ENCODE data around the gene LYPD3. TPM values are rescaled to one million over a fixed set of nuclear protein-coding genes. Genes with fewer than 3 reads are reported as not detected.
"Not testable (repeated sequence)": the region's sequence is repeated elsewhere in the genome, so short reads cannot be mapped to it uniquely, and the experiment has no call there.

Gene LYPD3
- total RNA-seq, 3 donors from 2014 or later, result 1.5 to 3.1 (median 2.2) TPM

DNA sequence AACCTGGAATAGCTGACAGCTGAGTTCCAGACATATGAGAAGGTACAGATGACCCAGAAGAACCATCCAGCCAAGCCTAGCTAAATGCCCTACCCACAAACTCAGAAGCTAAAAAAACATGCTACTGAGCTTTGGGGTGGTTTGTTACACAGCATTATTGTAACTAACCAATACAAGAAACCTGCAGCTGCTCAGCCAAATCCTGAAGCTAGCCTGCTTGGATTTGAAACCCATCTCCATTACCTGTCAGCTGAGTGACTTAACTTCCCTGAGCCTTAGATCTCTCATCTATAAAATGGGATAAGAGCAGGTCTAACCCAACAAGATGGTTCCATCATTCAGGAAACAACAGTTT lies 25.7 kb downstream of the LYPD3 start:
- Mint-ChIP-seq H3K4me3 (no peak overlapping the region), H3K27me3 (ENCODE audit: low read depth) (no peaks in the 10 kb centered on the region), H3K4me1 (ENCODE audit: low read depth) (peaks cover 46% of the 10 kb centered on the region), H3K36me3 (ENCODE audit: insufficient read depth) (no peaks in the 10 kb centered on the region), H3K9me3 (no peaks in the 10 kb centered on the region)
- ATAC-seq (no peak), DNase-seq (no peak)

DNA sequence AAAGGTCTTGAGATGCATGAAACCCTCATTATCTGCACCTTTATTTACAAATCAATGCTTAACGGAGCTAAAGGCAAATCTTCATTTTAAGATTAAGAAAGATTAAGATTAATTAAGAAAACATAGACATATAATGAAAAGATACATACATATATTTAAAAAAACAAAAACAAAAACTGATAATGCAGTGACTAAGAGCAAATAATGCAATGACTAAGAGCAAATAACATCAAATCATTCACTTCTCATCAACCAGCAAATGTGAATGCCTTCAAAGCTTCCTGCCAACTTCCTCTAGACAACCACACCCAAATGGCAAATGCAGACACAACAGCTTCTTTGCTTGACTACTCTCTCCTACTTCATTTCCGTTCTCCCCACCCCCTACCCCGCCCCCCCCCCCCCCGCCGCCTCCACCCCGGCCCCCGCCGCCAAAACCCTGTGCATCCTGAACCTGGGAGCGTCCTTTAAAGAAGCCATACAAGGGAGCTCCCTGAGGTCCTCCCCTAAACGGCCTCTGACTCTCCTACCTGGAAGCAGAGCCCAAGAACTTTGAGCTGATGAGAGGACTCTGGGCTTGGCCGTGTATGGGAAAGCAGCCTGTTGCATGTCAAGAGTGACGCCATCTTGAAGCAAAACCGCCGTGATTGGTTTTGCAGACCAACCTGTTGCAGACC lies 26.2 kb downstream of the LYPD3 start:
- H3K4me3 Mint-ChIP-seq, result peak overlapping the region; percentile 4
- H3K36me3 Mint-ChIP-seq (ENCODE audit: insufficient read depth), result no peaks in the 10 kb centered on the region
- no peaks in the 10 kb centered on the region for H3K27me3 Mint-ChIP-seq (ENCODE audit: low read depth)
- no peaks in the 10 kb centered on the region for H3K9me3 Mint-ChIP-seq
- H3K4me1 Mint-ChIP-seq (ENCODE audit: low read depth), result peaks cover 46% of the 10 kb centered on the region
- DNase-seq, result peak; percentile 27
- peak; percentile 53 to 83 for ATAC-seq

DNA sequence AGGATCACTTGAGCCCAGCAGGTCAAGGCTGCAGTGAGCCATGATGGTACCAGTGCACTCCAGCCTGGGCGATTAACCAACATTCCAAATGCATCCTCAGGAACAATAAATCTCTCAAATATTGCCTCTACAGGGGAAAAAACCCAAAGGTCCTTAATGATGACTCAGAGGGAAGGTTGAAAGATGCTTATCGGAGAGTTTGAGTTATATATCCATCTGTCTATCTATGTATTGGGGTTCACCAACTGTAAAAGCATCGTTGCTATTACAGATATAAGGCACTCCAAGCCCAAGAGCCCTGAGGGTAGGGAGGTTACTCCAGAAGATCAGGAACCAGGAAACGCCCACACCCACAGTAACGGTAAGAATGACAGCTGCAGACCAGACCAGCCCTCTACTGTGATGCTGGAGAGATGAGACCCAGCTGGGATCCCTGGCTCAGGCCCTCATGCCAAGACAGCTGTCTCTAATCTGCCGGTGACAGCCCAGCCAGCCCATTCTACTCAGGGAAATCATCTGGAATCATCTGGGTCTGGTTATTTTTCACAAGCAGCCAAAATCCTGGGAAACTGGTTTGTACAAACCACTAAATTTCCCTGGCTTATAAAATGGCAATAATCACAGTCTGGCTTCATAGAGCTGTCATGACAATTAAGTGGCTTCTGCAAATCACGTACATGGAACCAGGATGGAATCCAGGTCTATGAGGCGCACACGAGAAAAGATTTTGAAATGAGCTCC lies 26.9 kb downstream of the LYPD3 start:
- Mint-ChIP-seq H3K9me3 (no peaks in the 10 kb centered on the region), H3K4me1 (ENCODE audit: low read depth) (peaks cover 44% of the 10 kb centered on the region), H3K4me3 (peak overlapping the region; percentile 4), H3K27me3 (ENCODE audit: low read depth) (no peaks in the 10 kb centered on the region), H3K36me3 (ENCODE audit: insufficient read depth) (no peaks in the 10 kb centered on the region)
- ATAC-seq (peak in 1 of 2 donors; percentile 38), DNase-seq (no peak)

DNA sequence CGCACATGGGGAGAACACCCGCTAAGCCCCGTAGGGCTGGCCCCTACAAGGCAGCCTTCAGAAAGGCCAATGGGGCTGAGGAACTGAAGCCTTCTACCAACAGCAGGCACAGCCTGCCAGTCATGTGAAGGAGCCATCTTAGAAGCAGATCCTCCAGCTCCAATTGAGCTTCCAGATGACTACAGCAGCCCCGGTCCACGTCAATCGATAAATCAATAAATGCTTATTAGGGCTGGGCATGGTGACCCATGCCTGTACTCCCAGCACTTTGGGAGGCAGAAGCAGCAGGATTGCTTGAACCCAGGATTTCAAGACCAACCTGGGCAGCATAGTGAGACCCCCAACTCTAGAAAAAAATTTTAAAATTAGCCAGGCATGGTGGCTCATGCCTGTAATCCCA lies 27.7 kb downstream of the LYPD3 start:
- DNase-seq, result no peak
- no peak for ATAC-seq
- Mint-ChIP-seq H3K4me1 (ENCODE audit: low read depth) (peaks cover 50% of the 10 kb centered on the region), H3K27me3 (ENCODE audit: low read depth) (no peaks in the 10 kb centered on the region), H3K9me3 (no peaks in the 10 kb centered on the region), H3K4me3 (no peak overlapping the region), H3K36me3 (ENCODE audit: insufficient read depth) (no peaks in the 10 kb centered on the region)

DNA sequence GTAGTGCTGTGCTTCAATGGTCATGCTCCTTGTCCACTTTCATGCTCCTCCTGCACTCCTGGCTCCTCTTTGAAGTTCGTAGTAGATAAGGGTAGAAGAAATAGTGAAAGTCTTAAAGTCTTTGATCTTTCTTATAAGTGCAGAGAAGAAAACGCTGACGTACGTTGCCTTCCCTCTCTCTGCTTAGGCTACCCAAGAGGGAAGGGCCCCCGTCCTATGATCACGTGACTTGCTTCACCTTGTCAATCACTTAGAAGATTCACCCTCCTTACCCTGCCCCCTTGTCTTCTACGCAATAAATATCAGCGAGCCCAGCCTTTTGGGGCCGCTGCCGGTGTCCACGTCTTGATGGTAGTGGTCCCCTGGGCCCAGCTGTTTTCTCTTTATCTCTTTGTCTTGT lies 28.1 kb downstream of the LYPD3 start:
- not testable (repeated sequence) for H3K27me3 Mint-ChIP-seq (ENCODE audit: low read depth); H3K36me3 Mint-ChIP-seq (ENCODE audit: insufficient read depth); ATAC-seq; H3K4me3 Mint-ChIP-seq; DNase-seq; H3K9me3 Mint-ChIP-seq
- H3K4me1 Mint-ChIP-seq (ENCODE audit: low read depth), result peaks cover 51% of the 10 kb centered on the region

DNA sequence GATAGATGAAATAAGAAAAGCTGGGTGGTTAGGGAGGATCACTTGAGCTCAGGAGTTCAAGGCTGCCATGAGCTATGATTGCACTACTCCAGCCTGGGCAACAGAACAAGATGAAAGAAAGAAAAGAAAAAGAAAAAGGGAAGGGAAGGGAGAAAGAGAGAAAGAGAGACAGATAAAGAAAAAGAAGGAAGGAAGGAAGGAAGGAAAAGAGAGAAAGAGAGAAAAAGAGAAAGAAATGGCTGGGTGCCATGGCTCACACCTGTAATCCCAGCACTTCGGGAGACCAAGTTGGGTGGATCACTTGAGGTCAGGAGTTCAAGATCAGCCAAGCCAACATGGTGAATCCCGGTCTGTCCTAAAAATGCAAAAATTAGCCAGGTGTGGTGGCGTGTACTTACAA lies 29.6 kb downstream of the LYPD3 start:
- ATAC-seq (no peak), DNase-seq (no peak)
- Mint-ChIP-seq H3K4me1 (ENCODE audit: low read depth) (peaks cover 51% of the 10 kb centered on the region), H3K9me3 (no peaks in the 10 kb centered on the region), H3K36me3 (ENCODE audit: insufficient read depth) (no peaks in the 10 kb centered on the region), H3K4me3 (no peak overlapping the region), H3K27me3 (ENCODE audit: low read depth) (no peaks in the 10 kb centered on the region)

DNA sequence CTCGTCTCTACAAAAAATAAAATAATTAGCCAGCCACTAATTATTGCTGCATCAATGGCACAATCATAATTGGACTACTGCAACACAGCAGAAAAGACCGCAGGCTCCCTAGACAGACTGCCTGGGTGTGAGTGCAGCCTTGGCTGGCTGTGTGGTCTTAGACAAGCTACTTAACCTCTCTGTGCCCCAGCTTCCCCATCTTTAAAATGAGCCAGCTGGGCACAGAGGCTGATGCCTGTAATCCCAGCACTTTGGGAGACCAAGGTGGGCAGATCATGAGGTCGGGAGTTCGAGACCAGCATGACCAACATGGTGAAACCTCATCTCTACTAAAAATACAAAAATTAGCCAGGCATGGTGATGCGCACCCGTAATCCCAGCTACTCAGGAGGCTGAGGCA lies 31.7 kb downstream of the LYPD3 start:
- ATAC-seq (no peak), DNase-seq (no peak)
- Mint-ChIP-seq H3K27me3 (ENCODE audit: low read depth) (no peaks in the 10 kb centered on the region), H3K36me3 (ENCODE audit: insufficient read depth) (no peaks in the 10 kb centered on the region), H3K4me1 (ENCODE audit: low read depth) (peaks cover 34% of the 10 kb centered on the region), H3K9me3 (no peaks in the 10 kb centered on the region), H3K4me3 (no peak overlapping the region)

DNA sequence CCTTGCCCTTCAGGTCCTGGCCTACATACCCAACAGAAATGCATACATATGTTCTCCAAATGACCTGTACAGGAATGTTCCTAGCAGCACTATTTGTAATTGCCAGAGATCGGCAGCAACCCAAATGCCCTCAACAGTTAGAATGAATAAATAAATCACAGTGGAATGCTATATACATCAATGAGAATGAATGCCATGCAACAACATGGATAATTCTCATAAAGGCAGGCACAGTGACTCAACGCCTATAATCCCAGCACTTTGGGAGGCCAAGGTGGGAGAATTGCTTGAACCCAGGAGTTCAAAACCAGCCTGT lies 32.1 kb downstream of the LYPD3 start:
- Mint-ChIP-seq H3K9me3 (no peaks in the 10 kb centered on the region), H3K36me3 (ENCODE audit: insufficient read depth) (no peaks in the 10 kb centered on the region), H3K4me1 (ENCODE audit: low read depth) (peaks cover 30% of the 10 kb centered on the region), H3K27me3 (ENCODE audit: low read depth) (no peaks in the 10 kb centered on the region), H3K4me3 (no peak overlapping the region)
- DNase-seq (no peak), ATAC-seq (no peak)

DNA sequence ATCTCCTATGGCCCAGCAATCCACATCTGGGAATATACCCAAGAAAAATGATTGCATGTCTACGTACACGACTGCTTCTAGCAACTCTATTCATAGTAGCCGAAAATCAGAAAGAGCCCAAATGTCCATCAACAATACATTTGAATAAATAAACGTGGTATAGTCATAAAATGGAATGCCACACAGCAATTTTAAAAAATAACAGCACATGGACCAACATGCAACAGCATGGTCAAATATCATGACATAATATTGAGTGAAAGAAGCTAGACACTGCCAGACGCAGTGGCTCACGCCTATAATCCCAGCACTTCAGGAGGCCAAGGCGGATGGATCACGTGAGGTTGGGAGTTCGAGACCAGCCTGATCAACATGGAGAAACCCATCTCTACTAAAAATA lies 34.4 kb downstream of the LYPD3 start:
- H3K4me1 Mint-ChIP-seq (ENCODE audit: low read depth), result peaks cover 10% of the 10 kb centered on the region
- no peak overlapping the region for H3K4me3 Mint-ChIP-seq
- no peak for ATAC-seq
- no peaks in the 10 kb centered on the region for H3K27me3 Mint-ChIP-seq (ENCODE audit: low read depth)
- no peaks in the 10 kb centered on the region for H3K36me3 Mint-ChIP-seq (ENCODE audit: insufficient read depth)
- no peak for DNase-seq
- no peaks in the 10 kb centered on the region for H3K9me3 Mint-ChIP-seq

DNA sequence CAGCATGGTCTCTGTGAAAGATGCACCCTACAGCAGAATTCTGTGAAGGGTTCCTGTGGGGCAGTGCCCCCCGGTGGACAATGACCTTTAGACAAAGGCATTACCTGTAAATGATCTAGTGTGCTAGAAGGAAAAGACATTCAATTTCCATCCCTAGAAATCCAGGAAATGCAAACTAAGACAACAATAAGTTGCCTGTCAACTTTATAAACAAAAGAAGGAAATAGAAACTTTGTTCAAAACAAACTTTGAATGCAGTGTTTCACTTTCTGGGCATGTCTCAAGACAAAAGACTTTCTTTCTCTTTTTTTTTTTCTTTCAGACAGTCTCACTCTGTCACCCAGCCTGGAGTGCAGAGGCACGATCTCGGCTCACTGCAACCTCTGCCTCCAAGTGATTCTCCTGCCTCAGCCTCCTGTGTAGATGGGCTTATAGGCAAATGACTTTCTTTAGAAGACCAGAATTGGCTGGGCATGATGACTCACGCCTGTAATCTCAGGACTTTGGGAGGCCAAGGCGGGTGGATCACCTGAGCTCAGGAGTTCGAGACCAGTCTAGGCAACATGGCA lies 35.2 kb downstream of the LYPD3 start:
- H3K27me3 Mint-ChIP-seq (ENCODE audit: low read depth), result no peaks in the 10 kb centered on the region
- DNase-seq (no peak), ATAC-seq (no peak)
- no peak overlapping the region for H3K4me3 Mint-ChIP-seq
- H3K4me1 Mint-ChIP-seq (ENCODE audit: low read depth), result peaks cover 11% of the 10 kb centered on the region
- no peaks in the 10 kb centered on the region for H3K36me3 Mint-ChIP-seq (ENCODE audit: insufficient read depth)
- no peaks in the 10 kb centered on the region for H3K9me3 Mint-ChIP-seq

DNA sequence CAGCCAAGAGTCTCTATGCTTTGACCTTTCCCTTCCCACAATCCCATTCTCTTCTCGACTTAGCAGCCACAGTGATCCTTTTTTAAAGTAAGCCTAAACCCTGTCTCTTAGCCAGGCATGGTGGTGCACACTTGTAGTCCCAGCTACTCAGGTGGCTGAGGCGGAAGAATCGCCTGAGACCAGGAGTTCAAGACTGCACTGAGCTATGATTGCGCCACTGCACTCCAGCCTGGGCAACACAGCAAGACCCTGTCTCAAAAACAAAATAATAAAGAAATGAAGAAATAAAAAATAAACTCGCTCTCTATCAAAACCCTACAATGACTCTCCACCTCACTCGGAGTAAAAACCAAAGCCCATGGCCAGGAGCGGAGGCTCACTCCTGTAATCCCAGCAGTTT lies 36.0 kb downstream of the LYPD3 start:
- Mint-ChIP-seq H3K4me3 (no peak overlapping the region), H3K27me3 (ENCODE audit: low read depth) (no peaks in the 10 kb centered on the region), H3K9me3 (no peaks in the 10 kb centered on the region), H3K36me3 (ENCODE audit: insufficient read depth) (no peaks in the 10 kb centered on the region), H3K4me1 (ENCODE audit: low read depth) (peaks cover 10% of the 10 kb centered on the region)
- DNase-seq (no peak), ATAC-seq (no peak)

DNA sequence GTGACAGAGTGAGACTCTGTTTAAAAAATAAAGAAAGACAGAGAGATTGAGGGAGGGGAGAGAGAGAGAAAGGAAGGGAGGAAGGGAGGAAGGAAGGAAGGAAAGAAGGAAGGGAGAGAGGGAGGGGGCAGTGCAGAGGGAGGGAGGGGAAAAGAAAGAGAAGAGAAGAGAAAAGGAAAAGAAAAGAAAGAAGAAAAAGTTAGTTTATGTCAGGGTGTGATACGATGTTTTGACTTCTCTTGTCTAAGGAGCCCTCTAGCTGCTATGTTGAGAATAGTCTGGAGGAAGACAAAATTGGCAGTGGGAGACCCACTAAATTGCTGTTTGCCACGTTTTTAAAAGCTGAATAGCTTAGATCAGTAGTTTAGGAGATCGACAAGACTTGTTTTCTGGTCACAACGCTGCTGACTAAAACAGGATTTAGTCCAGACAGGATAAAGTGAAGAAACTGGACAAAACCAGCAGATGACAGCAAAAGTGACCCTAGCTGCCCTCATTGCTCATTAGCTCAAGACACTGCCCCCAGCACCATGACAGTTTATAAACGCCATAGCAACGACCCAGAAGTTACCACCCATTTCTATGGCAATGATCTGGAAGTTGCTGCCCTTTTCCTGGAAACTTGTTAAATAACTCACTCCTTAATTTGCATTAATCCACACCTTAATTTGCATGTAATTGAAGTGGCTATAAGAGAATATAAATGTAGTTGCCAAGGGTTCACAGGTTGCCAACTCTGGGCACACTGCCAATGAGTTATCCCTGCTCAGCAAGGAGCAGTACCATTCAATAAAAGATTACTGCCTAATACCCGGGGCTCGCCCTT lies 39.6 kb downstream of the LYPD3 start:
- H3K4me3 Mint-ChIP-seq, result no peak overlapping the region
- no peaks in the 10 kb centered on the region for H3K27me3 Mint-ChIP-seq (ENCODE audit: low read depth)
- no peaks in the 10 kb centered on the region for H3K9me3 Mint-ChIP-seq
- DNase-seq (no peak), ATAC-seq (no peak)
- no peaks in the 10 kb centered on the region for H3K36me3 Mint-ChIP-seq (ENCODE audit: insufficient read depth)
- peaks cover 3% of the 10 kb centered on the region for H3K4me1 Mint-ChIP-seq (ENCODE audit: low read depth)

DNA sequence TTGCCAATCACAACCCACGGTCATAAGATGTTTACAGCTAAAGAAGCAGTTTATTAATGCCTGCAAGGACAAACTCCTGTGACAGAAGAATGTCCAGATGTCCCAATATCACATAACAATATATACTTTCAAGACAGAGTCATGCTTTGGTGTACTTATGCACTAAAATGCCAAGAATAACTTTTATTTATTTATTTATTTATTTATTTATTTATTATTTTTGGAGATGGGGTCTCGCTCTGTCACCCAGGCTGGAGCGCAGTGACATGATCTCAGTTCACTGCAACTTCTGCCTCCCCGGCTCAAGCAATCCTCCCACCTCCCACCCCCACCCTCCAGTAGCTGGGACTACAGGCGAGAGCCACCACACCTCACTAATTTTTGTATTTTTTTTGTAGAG lies 41.6 kb downstream of the LYPD3 start:
- no peak overlapping the region for H3K4me3 Mint-ChIP-seq

DNA sequence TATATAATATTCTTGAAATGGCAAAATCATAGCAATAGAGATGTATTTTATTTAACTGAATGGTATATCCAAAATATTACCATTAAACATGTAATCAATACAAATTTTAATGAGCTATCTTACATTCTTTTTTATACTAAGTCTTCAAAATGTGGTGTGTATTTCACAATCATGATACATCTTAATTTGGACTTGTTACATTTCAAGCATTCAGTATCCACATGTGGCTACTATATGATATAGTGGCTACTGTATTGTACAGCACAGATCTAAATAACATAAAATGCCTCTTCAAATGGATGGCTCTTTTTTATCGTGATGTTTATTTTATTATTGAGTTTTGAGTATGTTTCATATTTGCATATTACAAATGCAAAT lies 42.7 kb downstream of the LYPD3 start:
- H3K4me1 Mint-ChIP-seq (ENCODE audit: low read depth), result peaks cover 3% of the 10 kb centered on the region
- H3K9me3 Mint-ChIP-seq, result no peaks in the 10 kb centered on the region
- H3K36me3 Mint-ChIP-seq (ENCODE audit: insufficient read depth), result no peaks in the 10 kb centered on the region
- no peak for ATAC-seq
- no peak for DNase-seq
- H3K27me3 Mint-ChIP-seq (ENCODE audit: low read depth), result peaks cover 2% of the 10 kb centered on the region
- H3K4me3 Mint-ChIP-seq, result no peak overlapping the region

More for the DNA sequence above, 41.6 kb downstream of the LYPD3 start:
- Mint-ChIP-seq H3K36me3 (ENCODE audit: insufficient read depth) (no peaks in the 10 kb centered on the region), H3K9me3 (no peaks in the 10 kb centered on the region), H3K4me1 (ENCODE audit: low read depth) (peaks cover 3% of the 10 kb centered on the region), H3K27me3 (ENCODE audit: low read depth) (no peaks in the 10 kb centered on the region)
- DNase-seq (no peak), ATAC-seq (no peak)

Measured in activated T-cell treated with anti-CD3 and anti-CD28 coated beads, Interleukin-2, amount 50 U/mL, for 4 hours (primary cell).